Cardiac muscle cell (in vitro differentiated cells and primary cell): Measurements from ENCODE around the gene MRGPRF. TPM values are rescaled to one million over a fixed set of nuclear protein-coding genes. Genes with fewer than 3 reads are reported as not detected.
A peak's percentile ranks its signal among the peaks of the same experiment; 100 is the strongest.

ENCODE experiments used
- DNase-seq, 2 donors: peaks; one replicate each; pipeline versions ENCODE4 v3.0.0 to v3.0.0-alpha.2; 2010 to 2017; ENCODE audit warnings: low read depth in 1 of 2, low spot score in 1 of 2
- H3K27ac ChIP-seq: fragments of 200-600 bp; sonication (generic); 2 replicates; pipeline ENCODE4 v1.5.1; 2016
- H3K27me3 ChIP-seq: fragments of 200-600 bp; sonication (generic); 2 replicates; pipeline ENCODE4 v1.6.0; 2016; ENCODE audit warnings: control low read depth
- H3K36me3 ChIP-seq: fragments of 200-600 bp; sonication (generic); 2 replicates; pipeline ENCODE4 v1.5.1; 2016; ENCODE audit warnings: control low read depth
- H3K4me1 ChIP-seq: fragments of 200-600 bp; sonication (generic); 2 replicates; pipeline ENCODE4 v1.8.1; 2017; ENCODE audit warnings: low read depth, mild to moderate bottlenecking, mixed run types
- H3K4me3 ChIP-seq: fragments of 200-600 bp; sonication (generic); 2 replicates; pipeline ENCODE4 v1.5.1; 2016; ENCODE audit warnings: mild to moderate bottlenecking
- H3K9me3 ChIP-seq: fragments of 200-600 bp; sonication (generic); 2 replicates; pipeline ENCODE4 v1.5.1; 2017; ENCODE audit warnings: low read depth, mild to moderate bottlenecking, control low read depth
- polyA plus RNA-seq: library from polyadenylated mRNA; unstranded; fragments of >200 nt; fragmentation: Nextera tagmentation; extraction: Ambion mirVana; gene quantifications from 2 replicates; pipeline ENCODE4 v1.2.1, GENCODE V29; 2016
- total RNA-seq: library from RNA; depleted of rRNA; stranded (reverse); fragments of >200 nt; gene quantifications from 2 replicates; pipeline ENCODE4 v1.2.3, GENCODE V29; 2016
- TF ChIP-seq, protein P1 (sequence below): IDR thresholded peaks from 2 replicates; pipeline ENCODE4 v1.5.1; 2012; ENCODE audit warnings: low read depth, mild to moderate bottlenecking, low read length

The MRGPRF gene
- total RNA-seq (11.2 and 13.8 TPM in 2 replicates), polyA plus RNA-seq (9.3 and 9.7 TPM in 2 replicates)

GRCh38 chr11:69013009-69013951 lies at the start of gene MRGPRF:
TSS of gene MRGPRF (minus strand) at chr11:69013246. CDS start at chr11:69009901, 3,345 bp downstream.
- H3K27ac ChIP-seq: peak within 1 kb of the TSS; percentile 77
- peaks cover 59% of the 10 kb centered on the region for H3K4me1 ChIP-seq
- H3K27me3 ChIP-seq: no peaks in the 10 kb centered on the region
- TF ChIP-seq, protein P1, sequence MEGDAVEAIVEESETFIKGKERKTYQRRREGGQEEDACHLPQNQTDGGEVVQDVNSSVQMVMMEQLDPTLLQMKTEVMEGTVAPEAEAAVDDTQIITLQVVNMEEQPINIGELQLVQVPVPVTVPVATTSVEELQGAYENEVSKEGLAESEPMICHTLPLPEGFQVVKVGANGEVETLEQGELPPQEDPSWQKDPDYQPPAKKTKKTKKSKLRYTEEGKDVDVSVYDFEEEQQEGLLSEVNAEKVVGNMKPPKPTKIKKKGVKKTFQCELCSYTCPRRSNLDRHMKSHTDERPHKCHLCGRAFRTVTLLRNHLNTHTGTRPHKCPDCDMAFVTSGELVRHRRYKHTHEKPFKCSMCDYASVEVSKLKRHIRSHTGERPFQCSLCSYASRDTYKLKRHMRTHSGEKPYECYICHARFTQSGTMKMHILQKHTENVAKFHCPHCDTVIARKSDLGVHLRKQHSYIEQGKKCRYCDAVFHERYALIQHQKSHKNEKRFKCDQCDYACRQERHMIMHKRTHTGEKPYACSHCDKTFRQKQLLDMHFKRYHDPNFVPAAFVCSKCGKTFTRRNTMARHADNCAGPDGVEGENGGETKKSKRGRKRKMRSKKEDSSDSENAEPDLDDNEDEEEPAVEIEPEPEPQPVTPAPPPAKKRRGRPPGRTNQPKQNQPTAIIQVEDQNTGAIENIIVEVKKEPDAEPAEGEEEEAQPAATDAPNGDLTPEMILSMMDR: peak; percentile 51
- peak within 1 kb of the TSS; percentile 14 for H3K4me3 ChIP-seq
- no peaks in the 10 kb centered on the region for H3K9me3 ChIP-seq
- peak in 1 of 2 donors; percentile 74 for DNase-seq
- H3K36me3 ChIP-seq: no peaks in the 10 kb centered on the region

GRCh38 chr11:69062169-69062855 lies 49.3 kb upstream of the MRGPRF start:
- H3K9me3 ChIP-seq: no peaks in the 10 kb centered on the region
- no peaks in the 10 kb centered on the region for H3K27me3 ChIP-seq
- H3K36me3 ChIP-seq: peaks cover 9% of the 10 kb centered on the region
- TF ChIP-seq, protein P1: no peak
- H3K4me3 ChIP-seq: no peak overlapping the region
- no peak overlapping the region for H3K27ac ChIP-seq
- peaks cover 2% of the 10 kb centered on the region for H3K4me1 ChIP-seq
- DNase-seq: no peak

DNA sequence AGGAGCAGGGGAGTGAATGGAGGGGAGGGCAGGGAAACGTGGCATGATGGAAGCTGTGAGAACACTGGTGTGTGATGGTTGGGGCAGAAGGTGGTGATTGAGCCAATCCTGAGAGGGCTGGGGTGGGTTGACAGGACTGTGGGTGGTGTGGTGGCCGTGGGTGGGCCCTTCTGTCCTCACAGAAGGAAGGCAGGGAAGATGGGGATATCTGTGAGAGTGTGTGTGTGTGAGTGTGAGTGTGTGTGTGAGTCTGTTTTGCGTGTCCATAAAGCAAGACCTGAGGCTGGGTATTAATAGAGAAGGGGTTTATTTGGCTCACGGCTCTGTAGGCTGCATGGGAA lies 48.6 kb upstream of the MRGPRF start:
- Histone ChIP-seq H3K27ac (no peak overlapping the region), H3K36me3 (peaks cover 11% of the 10 kb centered on the region), H3K9me3 (no peaks in the 10 kb centered on the region), H3K4me1 (peaks cover 2% of the 10 kb centered on the region), H3K4me3 (no peak overlapping the region), H3K27me3 (no peaks in the 10 kb centered on the region)
- no peak for DNase-seq
- TF ChIP-seq, protein P1: no peak

DNA sequence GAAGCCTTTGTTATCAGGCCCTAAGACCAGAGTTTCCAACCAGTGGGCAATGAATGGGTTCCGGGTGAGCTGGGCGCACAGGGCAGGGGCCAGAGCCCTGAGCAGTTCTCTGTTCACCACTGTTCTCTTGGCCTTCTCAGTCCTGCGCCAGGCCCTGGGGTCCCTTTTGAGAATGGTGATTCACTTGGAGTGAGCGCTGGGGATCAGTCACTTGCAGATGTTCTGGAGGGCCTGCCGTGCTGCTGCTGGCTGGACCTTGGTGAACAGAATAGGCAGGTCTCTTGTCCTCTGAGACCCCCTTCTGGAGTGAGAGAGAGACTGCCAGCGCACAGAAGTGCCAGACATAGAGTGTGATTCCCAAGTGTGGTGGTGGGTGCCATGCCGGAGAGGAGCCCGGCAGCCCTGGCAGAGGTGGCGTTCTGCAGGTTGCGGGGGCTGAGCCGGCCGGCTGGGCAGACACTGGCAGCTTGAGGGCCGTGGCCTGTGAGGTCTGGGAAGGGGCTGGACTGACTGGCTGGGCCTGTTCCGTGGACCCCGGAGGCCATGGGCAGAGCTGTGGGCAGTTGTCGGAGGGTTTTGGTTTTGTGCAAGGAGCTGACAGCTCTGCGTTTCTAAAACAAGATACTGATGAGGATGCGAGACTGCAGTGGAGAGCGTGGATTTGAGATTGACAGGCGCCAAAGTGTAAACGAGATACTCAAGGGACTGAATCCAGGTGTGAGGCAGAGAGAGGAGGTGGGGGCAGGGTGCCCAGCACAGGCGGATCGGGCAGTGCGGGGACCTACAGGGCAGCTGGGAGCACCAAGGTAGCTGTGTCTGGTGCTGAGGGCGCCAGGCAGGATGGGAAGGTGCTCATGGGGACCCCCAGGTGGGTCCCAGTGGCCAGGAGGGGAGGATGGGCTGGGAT lies 48.0 kb upstream of the MRGPRF start:
- TF ChIP-seq, protein P1: no peak
- H3K27ac ChIP-seq: no peak overlapping the region
- no peak for DNase-seq
- H3K9me3 ChIP-seq: no peaks in the 10 kb centered on the region
- peaks cover 2% of the 10 kb centered on the region for H3K4me1 ChIP-seq
- peaks cover 11% of the 10 kb centered on the region for H3K36me3 ChIP-seq
- no peaks in the 10 kb centered on the region for H3K27me3 ChIP-seq
- H3K4me3 ChIP-seq: no peak overlapping the region

DNA sequence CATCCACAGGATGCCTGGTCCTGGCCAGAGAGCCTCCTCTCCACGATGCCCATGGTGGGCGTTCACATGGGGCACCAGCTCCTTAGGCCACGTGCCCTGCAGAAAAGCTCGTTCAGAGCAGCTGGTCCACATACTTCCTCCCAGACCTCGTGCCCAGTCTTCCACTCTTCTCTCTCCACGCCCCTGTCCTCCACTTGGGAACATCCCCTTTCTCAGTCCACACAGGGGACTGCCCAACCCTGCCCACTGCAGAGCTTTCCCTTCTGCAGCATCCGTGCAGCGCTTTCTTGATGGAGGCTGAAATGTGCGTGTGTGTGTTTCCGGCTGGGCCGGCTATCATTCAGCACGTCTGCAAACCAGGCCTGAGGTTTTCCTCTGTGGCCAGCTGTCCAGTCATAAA lies 46.9 kb upstream of the MRGPRF start:
- H3K4me3 ChIP-seq: no peak overlapping the region
- TF ChIP-seq, protein P1: no peak
- H3K36me3 ChIP-seq: peaks cover 12% of the 10 kb centered on the region
- H3K27me3 ChIP-seq: no peaks in the 10 kb centered on the region
- peaks cover 2% of the 10 kb centered on the region for H3K4me1 ChIP-seq
- H3K27ac ChIP-seq: no peak overlapping the region
- H3K9me3 ChIP-seq: no peaks in the 10 kb centered on the region
- no peak for DNase-seq
